Lung (tissue), 12 donors: ENCODE data around the gene TIMP4. TPM values are rescaled to one million over a fixed set of nuclear protein-coding genes. Genes with fewer than 3 reads are reported as not detected.
A peak's percentile ranks its signal among the peaks of the same experiment; 100 is the strongest.

Experiments
- ATAC-seq: fragments of 200-7000 bp; cut with Tn5 transposase; one replicate; pipeline ENCODE4 v1.9.1; 2020; ENCODE audit warnings: moderate number of reproducible peaks; ENCODE audit not compliant: insufficient read depth, low FRiP score
- DNase-seq, 3 donors: peaks; one replicate each; pipeline ENCODE4 v3.0.0-alpha.2; 2013 to 2017
- H3K27ac ChIP-seq, 2 donors: one replicate each; pipeline ENCODE4 v1.5.1; 2013; ENCODE audit warnings: mild to moderate bottlenecking in 2 of 2, moderate library complexity in 2 of 2, control low read depth in 1 of 2, inconsistent platforms in 1 of 2, low read depth in 1 of 2, low read length in 1 of 2
- H3K27me3 ChIP-seq, 3 donors: one replicate each; pipeline ENCODE4 v1.5.1; 2013; ENCODE audit warnings: low read length in 2 of 3; ENCODE audit not compliant: control insufficient read depth in 3 of 3, insufficient read depth in 3 of 3
- H3K36me3 ChIP-seq, 4 donors: one replicate each; pipeline ENCODE4 v1.5.1; 2013; ENCODE audit warnings: low read length in 4 of 4, mild to moderate bottlenecking in 1 of 4, moderate library complexity in 1 of 4; ENCODE audit not compliant: control insufficient read depth in 4 of 4, insufficient read depth in 4 of 4
- H3K4me1 ChIP-seq, 5 donors: one replicate each; pipeline ENCODE4 v1.5.1; 2013; ENCODE audit warnings: low read length in 5 of 5, mild to moderate bottlenecking in 2 of 5, moderate library complexity in 1 of 5; ENCODE audit not compliant: control insufficient read depth in 5 of 5, insufficient read depth in 5 of 5
- H3K4me3 ChIP-seq: one replicate; pipeline ENCODE4 v1.5.1; 2013; ENCODE audit warnings: mild to moderate bottlenecking, control low read depth, moderate library complexity
- H3K9ac ChIP-seq, 2 donors: one replicate each; pipeline ENCODE4 v1.5.1; 2013; ENCODE audit warnings: low read length in 2 of 2, control low read depth in 1 of 2; ENCODE audit not compliant: insufficient read depth in 1 of 2
- H3K9me3 ChIP-seq, 4 donors: one replicate each; pipeline ENCODE4 v1.5.1; 2013; ENCODE audit warnings: low read length in 3 of 4, mild to moderate bottlenecking in 1 of 4, moderate library complexity in 1 of 4; ENCODE audit not compliant: control insufficient read depth in 4 of 4, insufficient read depth in 3 of 4
- CTCF ChIP-seq: IDR thresholded peaks from 2 replicates; pipeline ENCODE4 v1.5.1; 2012; ENCODE audit warnings: mild to moderate bottlenecking; ENCODE audit errors: control extremely low read depth, extremely low read depth
- WGBS, 2 donors: extraction: QIAGEN DNeasy Blood & Tissue Kit; methylation state at CpG; one replicate each; pipeline ENCODE4 v1.1.7; 2013; 5-methylcytosine and 5-hydroxymethylcytosine counted together
- polyA plus RNA-seq, 2 donors: library from polyadenylated mRNA; stranded (reverse); fragments of 200-250 nt; gene quantifications; one replicate each; pipeline ENCODE4 v1.2.1, GENCODE V29; 2013
- total RNA-seq, 2 donors: library from RNA; depleted of rRNA in 1 of 2; stranded (reverse); fragments of >200 nt in 1 of 2; gene quantifications; one replicate each; pipeline ENCODE4 v1.2.1, GENCODE V29; 2014 to 2021
- donor health status: control.
- donor health status: control.
- donor health status: Bipolar disorder and iron deficiency.
- donor health status: healthy.
- donor health status: DM: yes; HTN: yes; CAD: no.

TIMP4 gene
- total and polyA plus RNA-seq, 4 donors, result 0.48 to 22.2 (median 9.3) TPM

GRCh38 chr3:12187448-12188327 lies 29.0 kb upstream of the TIMP4 start:
- Histone ChIP-seq H3K9ac (no peak overlapping the region), H3K27me3 (no peaks in the 10 kb centered on the region), H3K27ac (peak overlapping the region in 1 of 2 donors; percentile 59), H3K36me3 (no peaks in the 10 kb centered on the region), H3K4me3 (no peak overlapping the region), H3K9me3 (no peaks in the 10 kb centered on the region), H3K4me1 (peaks cover 0 to 31% (median 5%) of the 10 kb centered on the region in 5 donors)
- ATAC-seq, result peak; percentile 63
- WGBS, 2 donors, result 24 to 42% methylated on average over 7 of the region's 7 CpGs
- no peak for TF ChIP-seq CTCF
- peak in 2 of 3 donors; percentile 22 to 23 for DNase-seq

DNA sequence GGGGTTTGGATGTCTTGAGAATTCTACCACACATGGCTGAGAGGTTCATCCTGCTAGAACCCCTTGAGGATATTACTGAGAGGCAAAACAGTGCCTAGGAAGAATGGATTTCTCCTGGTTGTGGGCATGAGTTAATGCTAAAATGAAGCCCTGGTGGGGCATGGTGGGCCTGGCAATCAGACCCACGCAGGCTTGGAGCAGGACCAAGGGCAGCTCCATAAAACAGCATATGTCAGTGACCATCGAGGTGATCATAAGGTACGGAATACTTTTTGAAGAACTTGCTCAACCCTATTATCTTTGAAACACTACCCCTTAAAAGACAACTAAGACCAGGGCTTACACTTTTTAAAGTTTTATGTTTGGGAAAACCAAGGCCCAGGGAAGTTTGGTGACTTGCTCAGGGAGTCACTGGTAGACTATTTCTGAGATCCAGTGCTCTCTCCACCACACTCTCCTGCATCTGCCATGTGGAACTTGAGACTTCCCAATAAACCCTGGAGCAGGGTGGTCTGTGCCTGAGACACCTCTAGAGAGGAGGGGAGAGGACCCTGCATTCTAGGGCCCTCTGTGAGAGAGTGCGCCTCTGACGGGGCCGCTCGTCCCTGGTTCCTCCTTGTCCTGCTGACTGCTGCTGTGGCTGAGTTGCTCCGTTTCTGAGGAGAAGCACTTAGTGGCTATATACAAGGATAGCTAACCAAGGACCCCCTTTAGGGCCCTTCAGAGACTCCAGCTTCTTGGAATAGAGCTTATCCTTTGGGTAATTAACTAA lies 28.0 kb upstream of the TIMP4 start:
- no peak overlapping the region for H3K27ac ChIP-seq
- ATAC-seq, result no peak

DNA sequence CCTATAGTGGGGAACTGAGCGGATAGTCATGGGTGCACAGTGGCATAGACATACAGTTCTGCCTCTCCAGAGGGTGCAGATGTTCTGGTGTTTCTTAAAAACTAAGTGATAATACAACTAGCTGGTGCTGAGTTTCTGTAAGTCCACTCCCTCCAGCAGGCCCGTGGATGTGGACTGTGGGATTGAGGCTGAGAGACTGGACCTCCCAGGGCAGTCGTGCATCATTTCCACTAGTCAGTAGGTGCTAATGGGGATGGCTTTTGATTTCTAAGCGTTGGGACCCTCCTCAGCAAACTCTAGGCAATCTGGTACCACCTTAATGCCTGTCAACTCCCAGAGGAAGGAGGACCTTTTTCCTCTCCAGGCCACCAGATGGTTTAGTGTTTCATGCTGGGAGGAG lies 27.3 kb upstream of the TIMP4 start:
- WGBS, 2 donors, result 84 to 90% methylated on average over 4 of the region's 4 CpGs
- Histone ChIP-seq H3K36me3 (no peaks in the 10 kb centered on the region), H3K9me3 (peaks cover 0 to 5% (median 0%) of the 10 kb centered on the region in 4 donors), H3K9ac (no peak overlapping the region), H3K4me1 (peaks cover 0 to 31% (median 5%) of the 10 kb centered on the region in 5 donors), H3K4me3 (no peak overlapping the region), H3K27ac (no peak overlapping the region), H3K27me3 (no peaks in the 10 kb centered on the region)
- TF ChIP-seq CTCF, result no peak
- DNase-seq (no peak), ATAC-seq (no peak)

More for the DNA sequence above, 28.0 kb upstream of the TIMP4 start:
- Histone ChIP-seq H3K27me3 (no peaks in the 10 kb centered on the region), H3K4me1 (peaks cover 0 to 31% (median 5%) of the 10 kb centered on the region in 5 donors), H3K4me3 (no peak overlapping the region), H3K9ac (no peak overlapping the region), H3K36me3 (no peaks in the 10 kb centered on the region), H3K9me3 (peaks cover 0 to 5% (median 0%) of the 10 kb centered on the region in 4 donors)
- TF ChIP-seq CTCF, result no peak
- 74 to 88% methylated on average over 8 of the region's 8 CpGs for WGBS, 2 donors
- no peak for DNase-seq
